HG03558 (cell line): Measurements from ENCODE around the gene CYLC1.
A peak's percentile ranks its signal among the peaks of the same experiment; 100 is the strongest.

Experiments used
- ATAC-seq: cut with Tn5 transposase; IDR thresholded peaks from one replicate; pipeline ENCODE4 v1.9.1; 2021; ENCODE audit warnings: moderate number of reproducible peaks; ENCODE audit not compliant: unreplicated experiment; ENCODE audit errors: extremely low read depth

Gene CYLC1

GRCh38 chrX:83860846-83861245, at the start of gene CYLC1:
Gene CYLC1, plus strand, starts transcription at chrX:83861146. Its CDS starts 37 bp downstream, at chrX:83861183.
- ATAC-seq = no peak

- no peak for ATAC-seq
Observed at GRCh38 chrX:83819304-83819703, 41.6 kb upstream of the CYLC1 start.

- ATAC-seq = no peak
Observed at GRCh38 chrX:83829874-83830273, 31.1 kb upstream of the CYLC1 start.

- peak; percentile 98 for ATAC-seq
Observed at GRCh38 chrX:83845397-83845796, 15.5 kb upstream of the CYLC1 start.

GRCh38 chrX:83847339-83847738, 13.6 kb upstream of the CYLC1 start:
- no peak for ATAC-seq

GRCh38 chrX:83888585-83888984, 27.6 kb downstream of the CYLC1 start:
- ATAC-seq = no peak

- no peak for ATAC-seq
Observed at GRCh38 chrX:83892433-83892832, 31.5 kb downstream of the CYLC1 start.

- ATAC-seq = no peak
Observed at GRCh38 chrX:83906921-83907320, 46.0 kb downstream of the CYLC1 start.

GRCh38 chrX:83916525-83916924, 55.6 kb downstream of the CYLC1 start:
- ATAC-seq = no peak

GRCh38 chrX:83934220-83934619, 73.3 kb downstream of the CYLC1 start:
- ATAC-seq = no peak
